ENCODE measurements around the gene KSR1.

- TF ChIP-seq CTCF (IDR thresholded peaks at IDR 0.05) (no peak), POLR2A (IDR thresholded peaks at IDR 0.05) (no peak)
Measured at GRCh38 chr17:27607521-27608091, 151.4 kb downstream of the KSR1 start.
